Measurements from ENCODE around the gene FEN1. TPM values are rescaled to one million over a fixed set of nuclear protein-coding genes. Genes with fewer than 3 reads are reported as not detected.

Gene FEN1
- total RNA-seq, 2 donors from 2014 or later: 14.4 to 67.9 TPM

DNA sequence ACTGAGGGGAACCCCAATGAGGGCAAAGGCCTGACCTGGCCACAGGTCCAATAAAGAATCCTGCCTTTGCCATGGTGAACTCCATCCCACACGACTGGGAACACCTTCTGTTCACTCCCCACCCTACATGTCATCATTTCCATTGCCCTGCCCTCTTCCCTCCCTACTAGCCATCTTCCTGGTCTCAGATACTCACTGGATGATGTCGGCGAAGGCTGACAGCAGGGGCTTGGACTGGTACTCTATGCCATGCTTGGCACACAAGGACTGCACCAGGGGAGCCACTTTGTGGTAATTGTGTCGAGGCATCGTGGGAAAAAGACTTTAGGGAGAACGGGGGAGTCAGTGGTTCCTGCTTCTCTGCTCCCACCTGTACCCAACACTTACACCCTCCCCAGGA lies 9.9 kb downstream of the FEN1 start:
- intact Hi-C loops (cut with DNase I): loop anchor here (5.0 to 10.0 kb wide), 2 partner anchors 72 to 280 kb away; no protein-coding TSS in a partner anchor
- Histone ChIP-seq H3K4me1 (no peaks in the 10 kb centered on the region), H3K4me3 (no peak overlapping the region), H3K27me3 (no peaks in the 10 kb centered on the region), H3K9me3 (no peaks in the 10 kb centered on the region), H3K27ac (no peak overlapping the region), H3K36me3 (no peaks in the 10 kb centered on the region), H3K9ac (ENCODE audit: low read depth in 2 of 2, low read length in 2 of 2) (peak overlapping the region in 1 of 2 donors; percentile 12)
- no peak for DNase-seq
- TF ChIP-seq, protein P1, sequence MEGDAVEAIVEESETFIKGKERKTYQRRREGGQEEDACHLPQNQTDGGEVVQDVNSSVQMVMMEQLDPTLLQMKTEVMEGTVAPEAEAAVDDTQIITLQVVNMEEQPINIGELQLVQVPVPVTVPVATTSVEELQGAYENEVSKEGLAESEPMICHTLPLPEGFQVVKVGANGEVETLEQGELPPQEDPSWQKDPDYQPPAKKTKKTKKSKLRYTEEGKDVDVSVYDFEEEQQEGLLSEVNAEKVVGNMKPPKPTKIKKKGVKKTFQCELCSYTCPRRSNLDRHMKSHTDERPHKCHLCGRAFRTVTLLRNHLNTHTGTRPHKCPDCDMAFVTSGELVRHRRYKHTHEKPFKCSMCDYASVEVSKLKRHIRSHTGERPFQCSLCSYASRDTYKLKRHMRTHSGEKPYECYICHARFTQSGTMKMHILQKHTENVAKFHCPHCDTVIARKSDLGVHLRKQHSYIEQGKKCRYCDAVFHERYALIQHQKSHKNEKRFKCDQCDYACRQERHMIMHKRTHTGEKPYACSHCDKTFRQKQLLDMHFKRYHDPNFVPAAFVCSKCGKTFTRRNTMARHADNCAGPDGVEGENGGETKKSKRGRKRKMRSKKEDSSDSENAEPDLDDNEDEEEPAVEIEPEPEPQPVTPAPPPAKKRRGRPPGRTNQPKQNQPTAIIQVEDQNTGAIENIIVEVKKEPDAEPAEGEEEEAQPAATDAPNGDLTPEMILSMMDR (IDR thresholded peaks at IDR 0.05): no peak

DNA sequence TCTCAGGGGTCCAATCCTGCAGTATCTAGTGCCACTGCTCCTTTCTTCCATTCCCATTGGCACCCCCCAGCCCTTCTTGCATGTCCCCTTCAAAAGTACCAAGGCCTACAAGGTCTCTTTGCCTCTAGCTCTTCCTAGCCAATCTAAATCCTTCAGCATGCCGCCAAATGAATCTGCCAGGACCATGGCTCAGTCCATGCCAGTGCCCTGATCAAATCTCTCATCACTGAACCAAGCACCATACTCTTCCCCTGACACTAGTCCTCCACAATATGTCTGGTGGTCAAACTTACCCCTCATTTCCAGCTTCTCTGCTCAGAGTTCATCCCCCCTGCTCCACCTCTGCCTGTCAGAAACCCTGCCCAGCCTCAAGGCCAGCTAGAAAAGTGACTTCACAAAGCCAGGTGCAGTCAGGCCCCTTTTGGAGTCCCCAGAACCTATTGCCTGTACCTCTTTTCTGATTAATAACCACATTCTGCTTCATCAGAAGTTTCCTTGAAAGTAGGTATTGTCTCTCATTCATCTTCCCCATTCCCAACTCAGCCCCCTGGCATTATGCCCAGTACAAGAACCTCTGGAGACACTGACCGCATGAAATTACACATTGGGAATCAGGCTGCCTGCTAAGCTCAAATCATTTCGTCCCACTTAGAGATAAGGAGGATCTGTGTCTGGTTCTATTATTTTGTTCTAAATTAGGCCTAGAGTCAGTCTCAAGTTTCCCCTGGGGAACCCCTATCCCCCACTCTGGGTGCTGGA lies 11.4 kb downstream of the FEN1 start:
- TF ChIP-seq, protein P1 (IDR thresholded peaks at IDR 0.05): no peak
- Histone ChIP-seq H3K4me3 (no peak overlapping the region), H3K9me3 (no peaks in the 10 kb centered on the region), H3K36me3 (no peaks in the 10 kb centered on the region), H3K27ac (no peak overlapping the region), H3K27me3 (no peaks in the 10 kb centered on the region), H3K4me1 (no peaks in the 10 kb centered on the region), H3K9ac (ENCODE audit: low read depth in 2 of 2, low read length in 2 of 2) (no peak overlapping the region)
- no peak for DNase-seq
- intact Hi-C loops (cut with DNase I): loop anchor here (5.0 to 10.0 kb wide), 2 partner anchors 71 to 278 kb away; no protein-coding TSS in a partner anchor

DNA sequence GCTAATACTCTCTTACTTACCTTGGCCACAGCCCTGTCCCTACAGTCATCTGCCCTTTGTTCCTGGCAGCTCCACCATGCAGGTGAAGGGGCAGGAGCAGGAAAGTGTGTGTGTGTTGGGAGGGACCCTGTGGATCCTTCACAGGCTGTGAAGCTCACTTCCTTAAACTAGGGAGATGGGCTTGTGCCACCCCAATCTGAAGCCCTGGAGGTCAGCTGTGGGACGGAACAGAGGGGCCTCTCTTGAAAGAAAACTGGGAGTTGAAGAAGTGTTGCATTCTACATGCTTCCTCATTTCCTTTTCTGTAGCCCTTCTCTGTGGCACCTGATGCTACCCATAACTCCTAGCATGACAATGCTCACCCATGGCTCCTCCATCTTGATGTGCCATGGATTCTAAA lies 12.4 kb downstream of the FEN1 start:
- Histone ChIP-seq H3K4me3 (no peak overlapping the region), H3K27ac (no peak overlapping the region), H3K36me3 (no peaks in the 10 kb centered on the region), H3K27me3 (no peaks in the 10 kb centered on the region), H3K9ac (ENCODE audit: low read depth in 2 of 2, low read length in 2 of 2) (no peak overlapping the region), H3K9me3 (no peaks in the 10 kb centered on the region), H3K4me1 (no peaks in the 10 kb centered on the region)
- intact Hi-C loops (cut with DNase I): loop anchor here (10.0 kb wide), 1 partner anchor 70 kb away; no protein-coding TSS in a partner anchor
- DNase-seq: no peak
- TF ChIP-seq, protein P1 (IDR thresholded peaks at IDR 0.05): no peak

DNA sequence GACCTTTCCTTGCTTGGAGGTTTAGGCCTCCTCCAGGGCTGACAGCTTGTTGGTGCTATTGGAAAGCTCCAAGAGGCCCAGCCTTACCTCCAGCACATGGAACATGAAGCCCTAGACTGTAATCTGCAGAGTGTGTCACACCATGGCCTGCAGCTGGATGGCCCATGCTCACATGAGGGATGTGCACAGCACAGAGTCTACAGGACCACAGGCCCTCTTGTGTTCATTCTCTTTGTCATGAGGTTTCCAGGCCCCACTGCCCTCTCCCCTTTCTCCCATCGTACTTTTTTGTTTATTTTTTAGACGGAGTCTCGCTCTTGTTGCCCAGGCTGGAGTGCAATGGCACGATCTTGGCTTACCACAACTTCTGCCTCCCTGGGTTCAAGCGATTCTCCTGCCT lies 14.1 kb downstream of the FEN1 start:
- no peaks in the 10 kb centered on the region for H3K9me3 ChIP-seq
- TF ChIP-seq, protein P1 (IDR thresholded peaks at IDR 0.05): no peak
- H3K4me1 ChIP-seq: no peaks in the 10 kb centered on the region
- no peak for DNase-seq
- no peak overlapping the region for H3K27ac ChIP-seq
- H3K4me3 ChIP-seq: no peak overlapping the region
- no peaks in the 10 kb centered on the region for H3K36me3 ChIP-seq
- intact Hi-C loops (cut with DNase I): loop anchor here (10.0 kb wide), 1 partner anchor 68 kb away; no protein-coding TSS in a partner anchor
- H3K9ac ChIP-seq (ENCODE audit: low read depth in 2 of 2, low read length in 2 of 2): no peak overlapping the region
- no peaks in the 10 kb centered on the region for H3K27me3 ChIP-seq

DNA sequence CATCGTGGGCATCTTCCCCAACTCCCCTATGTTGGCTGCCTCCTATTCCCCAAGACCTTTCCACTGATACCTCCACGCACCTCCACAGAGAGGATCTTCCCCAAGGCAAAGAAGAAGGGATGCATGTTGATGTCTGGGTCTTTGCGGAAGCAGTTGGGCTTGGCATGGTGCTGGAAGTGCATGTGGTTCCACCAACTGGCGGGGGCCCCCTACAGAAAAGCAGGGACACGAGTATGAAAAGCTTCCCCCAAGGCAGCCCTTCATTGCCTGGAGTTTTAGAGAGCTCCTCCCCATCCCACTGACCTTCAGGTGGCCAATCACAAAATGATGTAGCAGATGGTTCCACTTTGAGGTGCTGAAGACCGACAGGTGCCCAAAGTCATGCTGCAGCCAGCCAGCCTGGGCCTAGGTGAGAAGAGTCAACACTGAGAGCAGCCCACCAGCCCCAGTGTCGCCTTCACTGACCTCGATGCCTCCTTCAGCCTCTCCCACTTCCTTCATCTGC lies 18.0 kb downstream of the FEN1 start:
- DNase-seq: no peak
- intact Hi-C loops (cut with DNase I): no loop called here
- no peak overlapping the region for H3K4me3 ChIP-seq
- no peaks in the 10 kb centered on the region for H3K27me3 ChIP-seq
- H3K4me1 ChIP-seq: no peaks in the 10 kb centered on the region
- no peak overlapping the region for H3K27ac ChIP-seq
- H3K9me3 ChIP-seq: no peaks in the 10 kb centered on the region
- TF ChIP-seq, protein P1 (IDR thresholded peaks at IDR 0.05): no peak
- no peak overlapping the region for H3K9ac ChIP-seq (ENCODE audit: low read depth in 2 of 2, low read length in 2 of 2)
- H3K36me3 ChIP-seq: no peaks in the 10 kb centered on the region

All from colonic mucosa (tissue), 4 donors.